ENCODE data around the gene TSPAN8.

The TSPAN8 gene

DNA sequence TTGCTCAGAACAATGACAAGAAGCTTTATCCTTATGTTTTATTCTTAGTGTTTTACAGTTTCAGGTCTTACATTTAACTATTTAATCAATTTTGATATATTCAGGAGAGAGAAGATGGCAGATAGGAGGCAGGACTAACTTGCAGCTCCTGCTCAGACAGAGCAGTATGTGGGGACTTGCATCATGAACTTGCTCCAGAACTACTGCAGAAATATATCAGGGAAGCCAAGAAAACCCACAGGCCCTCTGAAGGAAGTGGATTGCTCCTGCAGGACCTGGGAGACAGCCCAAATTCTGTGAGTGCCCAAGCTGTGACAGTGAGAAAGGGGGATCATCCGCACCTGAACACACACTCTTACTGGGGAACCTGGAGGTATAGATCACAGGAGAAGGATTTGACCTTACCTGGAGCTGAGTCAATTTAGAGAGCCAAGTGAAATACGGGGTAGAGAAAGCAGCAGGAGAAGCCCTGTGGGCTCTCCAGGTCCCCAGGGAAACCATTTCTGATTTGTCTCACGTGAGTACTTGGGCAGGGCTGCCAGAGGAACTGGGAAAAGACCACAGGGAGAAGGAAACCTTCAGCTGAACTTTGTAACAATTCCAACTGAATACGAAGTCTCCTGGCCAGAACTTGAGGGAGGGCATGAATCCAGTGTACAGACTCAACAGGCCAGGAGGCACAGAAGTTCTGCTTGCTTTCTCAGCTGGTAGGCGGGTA, 28.9 kb upstream of the TSPAN8 start:
- no peaks in the 10 kb centered on the region for H3K9me3 ChIP-seq (ENCODE audit: severe bottlenecking)
- no peaks in the 10 kb centered on the region for H3K36me3 ChIP-seq (ENCODE audit: low read depth)
- H3K4me1 ChIP-seq (ENCODE audit: insufficient read depth, poor library complexity, severe bottlenecking), result no peaks in the 10 kb centered on the region
- DNase-seq (ENCODE audit: low spot score) (no peak), ATAC-seq (ENCODE audit: low read depth) (no peak)
- H3K27me3 ChIP-seq (ENCODE audit: insufficient read depth, poor library complexity, severe bottlenecking), result no peaks in the 10 kb centered on the region
- no peak for TF ChIP-seq CTCF (IDR thresholded peaks at IDR 0.05; ENCODE audit: poor library complexity, severe bottlenecking)
- no peak overlapping the region for H3K27ac ChIP-seq (ENCODE audit: poor library complexity, severe bottlenecking)
- no peak overlapping the region for H3K4me3 ChIP-seq (ENCODE audit: severe bottlenecking)

GRCh38 chr12:71183846-71184245, 26.0 kb upstream of the TSPAN8 start:
- no peak for TF ChIP-seq CTCF (IDR thresholded peaks at IDR 0.05; ENCODE audit: poor library complexity, severe bottlenecking)
- no peak overlapping the region for H3K27ac ChIP-seq (ENCODE audit: poor library complexity, severe bottlenecking)
- no peaks in the 10 kb centered on the region for H3K4me1 ChIP-seq (ENCODE audit: insufficient read depth, poor library complexity, severe bottlenecking)
- no peaks in the 10 kb centered on the region for H3K9me3 ChIP-seq (ENCODE audit: severe bottlenecking)
- H3K27me3 ChIP-seq (ENCODE audit: insufficient read depth, poor library complexity, severe bottlenecking), result no peaks in the 10 kb centered on the region
- ATAC-seq (ENCODE audit: low read depth), result no peak
- no peaks in the 10 kb centered on the region for H3K36me3 ChIP-seq (ENCODE audit: low read depth)
- H3K4me3 ChIP-seq (ENCODE audit: severe bottlenecking), result no peak overlapping the region
- no peak for DNase-seq (ENCODE audit: low spot score)

DNA sequence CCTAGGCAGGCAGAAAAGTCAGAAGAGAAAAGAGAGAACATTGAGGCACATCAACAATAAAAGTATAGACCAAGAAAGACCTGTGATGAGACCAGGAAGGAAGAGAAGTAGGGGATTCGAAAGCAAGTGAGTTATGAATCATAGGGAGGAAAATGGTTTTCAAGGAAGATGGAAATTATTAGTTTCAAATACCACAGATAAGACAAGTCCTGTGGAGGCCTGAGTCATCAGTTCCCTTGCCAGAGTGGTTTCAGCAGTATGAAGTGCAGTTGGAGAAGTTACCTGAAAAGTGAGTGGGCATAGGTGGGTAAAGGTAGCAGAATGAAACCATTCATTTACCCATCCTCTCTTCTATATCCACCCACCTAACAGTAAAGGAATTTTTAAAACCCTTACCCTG, 25.2 kb upstream of the TSPAN8 start:
- ATAC-seq (ENCODE audit: low read depth) (peak; percentile 52; the same call in 1 of the 3 replicates), DNase-seq (ENCODE audit: low spot score) (no peak)
- Histone ChIP-seq H3K4me3 (ENCODE audit: severe bottlenecking) (no peak overlapping the region), H3K4me1 (ENCODE audit: insufficient read depth, poor library complexity, severe bottlenecking) (no peaks in the 10 kb centered on the region), H3K27ac (ENCODE audit: poor library complexity, severe bottlenecking) (no peak overlapping the region), H3K9me3 (ENCODE audit: severe bottlenecking) (no peaks in the 10 kb centered on the region), H3K27me3 (ENCODE audit: insufficient read depth, poor library complexity, severe bottlenecking) (no peaks in the 10 kb centered on the region), H3K36me3 (ENCODE audit: low read depth) (no peaks in the 10 kb centered on the region)
- no peak for TF ChIP-seq CTCF (IDR thresholded peaks at IDR 0.05; ENCODE audit: poor library complexity, severe bottlenecking)

- DNase-seq (ENCODE audit: low spot score) (no peak), ATAC-seq (ENCODE audit: low read depth) (no peak)
These were observed 20.4 kb upstream of the TSPAN8 start for GRCh38 chr12:71178162-71178561.

More at GRCh38 chr12:71178162-71178561, 20.4 kb upstream of the TSPAN8 start:
- Histone ChIP-seq H3K27me3 (ENCODE audit: insufficient read depth, poor library complexity, severe bottlenecking) (no peaks in the 10 kb centered on the region), H3K4me1 (ENCODE audit: insufficient read depth, poor library complexity, severe bottlenecking) (no peaks in the 10 kb centered on the region), H3K9me3 (ENCODE audit: severe bottlenecking) (no peaks in the 10 kb centered on the region), H3K4me3 (ENCODE audit: severe bottlenecking) (no peak overlapping the region), H3K36me3 (ENCODE audit: low read depth) (no peaks in the 10 kb centered on the region), H3K27ac (ENCODE audit: poor library complexity, severe bottlenecking) (no peak overlapping the region)
- no peak for TF ChIP-seq CTCF (IDR thresholded peaks at IDR 0.05; ENCODE audit: poor library complexity, severe bottlenecking)

All from RWPE2 (cell line).